MCF 10A (cell line): ENCODE results near the gene MEI4. TPM values are rescaled to one million over a fixed set of nuclear protein-coding genes. Genes with fewer than 3 reads are reported as not detected.

ENCODE experiments used
- BruUV-seq: library from RNA; stranded (reverse); fragments of 400-500 nt; replicated peaks from 2 replicates; lab custom pipeline; 2021; lab: Mats Ljungman, UMichigan
- CTCF ChIA-PET: fragments of 300-600 bp; sonication (Branson Sonifier 250); formaldehyde crosslinking; extraction: SDS; loops from one replicate; lab custom pipeline; 2021; ENCODE audit warnings: antibody characterized with exemption, inconsistent platforms; lab: Yijun Ruan, JAX
- POLR2A ChIA-PET: fragments of 300-600, 350-650 bp; sonication (Branson Sonifier 250); formaldehyde crosslinking; extraction: SDS; loops from one replicate; lab custom pipeline; 2020; ENCODE audit warnings: antibody characterized with exemption, inconsistent platforms; lab: Yijun Ruan, JAX
- DNase-seq: peaks from one replicate; pipeline ENCODE4 v3.0.0-alpha.2; 2018; ENCODE audit not compliant: unreplicated experiment
- H3K27ac Mint-ChIP-seq: one replicate; pipeline ENCODE4 v1.8.0; 2022; ENCODE audit warnings: mild to moderate bottlenecking, low read depth, mixed read lengths; ENCODE audit not compliant: unreplicated experiment
- H3K27me3 Mint-ChIP-seq: one replicate; pipeline ENCODE4 v1.8.0; 2022; ENCODE audit warnings: mixed read lengths; ENCODE audit not compliant: insufficient read depth, unreplicated experiment
- H3K36me3 Mint-ChIP-seq: one replicate; pipeline ENCODE4 v1.8.0; 2022; ENCODE audit warnings: mild to moderate bottlenecking, moderate library complexity, mixed read lengths; ENCODE audit not compliant: insufficient read depth, unreplicated experiment
- H3K4me1 Mint-ChIP-seq: one replicate; pipeline ENCODE4 v1.8.0; 2022; ENCODE audit warnings: mixed read lengths; ENCODE audit not compliant: insufficient read depth, unreplicated experiment
- H3K4me3 Mint-ChIP-seq: one replicate; pipeline ENCODE4 v1.8.0; 2022; ENCODE audit warnings: mild to moderate bottlenecking, moderate library complexity, mixed read lengths; ENCODE audit not compliant: unreplicated experiment
- H3K9me3 Mint-ChIP-seq: one replicate; pipeline ENCODE4 v1.8.0; 2022; ENCODE audit warnings: mixed read lengths; ENCODE audit not compliant: unreplicated experiment
- CTCF ChIP-seq: fragments of 200-600 bp; IDR thresholded peaks from one replicate; pipeline ENCODE4 v1.8.0; 2022; ENCODE audit warnings: antibody characterized with exemption, mild to moderate bottlenecking; ENCODE audit not compliant: unreplicated experiment
- intact Hi-C: fragments of 100-400 bp; cut with micrococcal nuclease; formaldehyde crosslinking; loops from 2 replicates; pipeline ENCODE4 v1.14.1; 2022
- total RNA-seq: library from RNA; stranded (reverse); gene quantifications from 2 replicates; pipeline ENCODE4 v1.2.3, GENCODE V29; 2022

The MEI4 gene
- total RNA-seq, 1 experiment from 2014 or later = not detected

GRCh38 chr6:77656999-77657764, 4.3 kb downstream of the MEI4 start:
- no peak overlapping the region for H3K4me3 Mint-ChIP-seq
- no peak for DNase-seq
- no peaks in the 10 kb centered on the region for H3K27me3 Mint-ChIP-seq
- H3K9me3 Mint-ChIP-seq = no peaks in the 10 kb centered on the region
- no peaks in the 10 kb centered on the region for H3K4me1 Mint-ChIP-seq
- no peaks in the 10 kb centered on the region for H3K36me3 Mint-ChIP-seq
- ChIA-PET CTCF (interaction anchor here (1.1 kb wide), 1 partner anchor 37 kb away, joined by 3 read pairs; no protein-coding TSS in a partner anchor), POLR2A (interaction anchor here (1.1 kb wide), 1 partner anchor 38 kb away, joined by 3 read pairs; no protein-coding TSS in a partner anchor)
- BruUV-seq = no TSS peak
- no peak overlapping the region for H3K27ac Mint-ChIP-seq
- intact Hi-C loops = no loop called here
- no peak for TF ChIP-seq CTCF

GRCh38 chr6:77666340-77666739, 13.5 kb downstream of the MEI4 start:
- DNase-seq = no peak
- Mint-ChIP-seq H3K36me3 (no peaks in the 10 kb centered on the region), H3K27me3 (no peaks in the 10 kb centered on the region), H3K4me1 (no peaks in the 10 kb centered on the region), H3K27ac (no peak overlapping the region), H3K4me3 (no peak overlapping the region), H3K9me3 (peaks cover 10% of the 10 kb centered on the region)
- TF ChIP-seq CTCF = no peak
- POLR2A ChIA-PET = no interaction called here
- CTCF ChIA-PET = no interaction called here
- intact Hi-C loops = no loop called here
- BruUV-seq = no TSS peak

- no TSS peak for BruUV-seq
- Mint-ChIP-seq H3K27me3 (no peaks in the 10 kb centered on the region), H3K4me3 (no peak overlapping the region), H3K36me3 (no peaks in the 10 kb centered on the region), H3K4me1 (no peaks in the 10 kb centered on the region), H3K27ac (no peak overlapping the region), H3K9me3 (peaks cover 10% of the 10 kb centered on the region)
- CTCF ChIA-PET = interaction anchor here (0.6 to 0.7 kb wide), 2 partner anchors 9 to 50 kb away, joined by 3 read pairs; no protein-coding TSS in a partner anchor
- POLR2A ChIA-PET = no interaction called here
- intact Hi-C loops = no loop called here
- no peak for DNase-seq
- TF ChIP-seq CTCF = no peak
Measured at GRCh38 chr6:77666846-77667245, 14.0 kb downstream of the MEI4 start.

- no peak for TF ChIP-seq CTCF
- ChIA-PET CTCF (interaction anchor here (0.6 kb wide), 1 partner anchor 75 kb away, joined by 3 read pairs; no protein-coding TSS in a partner anchor), POLR2A (no interaction called here)
- DNase-seq = no peak
- H3K36me3 Mint-ChIP-seq = no peaks in the 10 kb centered on the region
- intact Hi-C loops = no loop called here
- no peaks in the 10 kb centered on the region for H3K4me1 Mint-ChIP-seq
- no peak overlapping the region for H3K4me3 Mint-ChIP-seq
- BruUV-seq = no TSS peak
- H3K27me3 Mint-ChIP-seq = no peaks in the 10 kb centered on the region
- H3K27ac Mint-ChIP-seq = no peak overlapping the region
- H3K9me3 Mint-ChIP-seq = peaks cover 8% of the 10 kb centered on the region
Measured at GRCh38 chr6:77669913-77670312, 17.1 kb downstream of the MEI4 start.
